K562 (cell line): ENCODE measurements around the gene NACC1. TPM values are rescaled to one million over a fixed set of nuclear protein-coding genes. Genes with fewer than 3 reads are reported as not detected.

Experiments used
- CCAR2 ChIP-seq: fragments of 200-400 bp; formaldehyde crosslinking; IDR thresholded peaks from 2 replicates; pipeline ENCODE4 v1.6.1; 2017; ENCODE audit warnings: mild to moderate bottlenecking, low read depth, low read length
- CHCHD3 ChIP-seq: fragments of 250-450 bp; sonication (Bioruptor Pico); IDR thresholded peaks from 2 replicates; pipeline ENCODE4 v2.1.2; 2022; ENCODE audit warnings: mild to moderate bottlenecking
- E2F3 ChIP-seq: fragments of 250-450 bp; sonication (Bioruptor Pico); IDR thresholded peaks from 2 replicates; pipeline ENCODE4 v1.4.0; 2020; ENCODE audit warnings: mild to moderate bottlenecking
- POLR3G ChIP-seq: IDR thresholded peaks from 2 replicates; pipeline ENCODE4 v1.6.1; 2011; ENCODE audit not compliant: insufficient read length, insufficient replicate concordance; ENCODE audit errors: extremely low read depth
- SMAD4 ChIP-seq: fragments of 250-450 bp; sonication (Bioruptor Pico); conservative IDR thresholded peaks from 2 replicates; pipeline ENCODE4 v1.8.0; 2021; ENCODE audit warnings: inconsistent platforms, mild to moderate bottlenecking, moderate library complexity
- SRSF3 ChIP-seq: fragments of 200-400 bp; formaldehyde crosslinking; IDR thresholded peaks from 2 replicates; pipeline ENCODE4 v1.6.1; 2016; ENCODE audit warnings: mild to moderate bottlenecking, low read length, moderate library complexity; ENCODE audit not compliant: insufficient read depth
- STAT5B ChIP-seq: fragments of 250-450 bp; sonication (Bioruptor Pico); IDR thresholded peaks from 2 replicates; pipeline ENCODE4 v1.8.0; 2021; ENCODE audit warnings: mild to moderate bottlenecking, inconsistent platforms
- polyA plus RNA-seq, 8 experiments: library from polyadenylated mRNA; depleted of rRNA in 4 of 8; stranded (reverse) in 5 of 8; unstranded in 3 of 8; fragments of >200 nt; fragmentation: Nextera tagmentation in 2 of 8; fragmentation: Illumina TruSeq in 1 of 8; extraction: Ambion mirVana in 2 of 8; extraction: Trizol in 1 of 8; gene quantifications; 2 replicates each; pipeline versions ENCODE4 v1.2.1 to v1.2.3, GENCODE V29; 2011 to 2014; ENCODE audit warnings: inconsistent platforms in 1 of 8, missing spikeins in 1 of 8
- total RNA-seq, 7 experiments: library from RNA; depleted of rRNA in 6 of 7; stranded (reverse); fragments of >200 nt in 6 of 7; fragmentation: Illumina TruSeq in 2 of 7; extraction: Trizol in 2 of 7; gene quantifications; 2 replicates each; pipeline versions ENCODE4 v1.2.1 to v1.2.3, GENCODE V29; 2011 to 2021; ENCODE audit warnings: low replicate concordance in 1 of 7
- TF ChIP-seq, protein P1 (sequence below): sonication (generic); formaldehyde crosslinking; IDR thresholded peaks from 2 replicates; pipeline ENCODE4 v1.8.1; 2023; ENCODE audit warnings: mild to moderate bottlenecking, missing genetic modification reagents
- TF ChIP-seq, protein P2 (sequence below): IDR thresholded peaks from 3 replicates; pipeline ENCODE4 v1.6.1; 2011; ENCODE audit warnings: borderline replicate concordance, mild to moderate bottlenecking, moderate library complexity; ENCODE audit not compliant: insufficient read length; ENCODE audit errors: extremely low read depth
- TF ChIP-seq, protein P3 (sequence below): fragments of 450-650 bp; formaldehyde crosslinking; IDR thresholded peaks from 2 replicates; pipeline ENCODE4 v1.4.0; 2020; ENCODE audit warnings: mild to moderate bottlenecking, mixed read lengths
- TF ChIP-seq, protein P4 (sequence below): fragments of 450-650 bp; IDR thresholded peaks from 2 replicates; pipeline ENCODE4 v1.6.1; 2017; ENCODE audit warnings: antibody characterized with exemption
- TF ChIP-seq, protein P5 (sequence below): sonication (generic); formaldehyde crosslinking; IDR thresholded peaks from 2 replicates; pipeline ENCODE4 v1.8.0; 2022; ENCODE audit warnings: missing genetic modification reagents, mild to moderate bottlenecking, moderate library complexity, borderline replicate concordance
- TF ChIP-seq, protein P6 (sequence below): fragments of 450-650 bp; IDR thresholded peaks from 2 replicates; pipeline ENCODE4 v1.7.0; 2016; ENCODE audit warnings: borderline replicate concordance

NACC1 gene
- total and polyA plus RNA-seq, 9 of the 15 experiments (the other 6 are each of a cell fraction or from before 2014, with no cell fraction given): 0.04 to 96.6 (median 25.8) TPM

DNA sequence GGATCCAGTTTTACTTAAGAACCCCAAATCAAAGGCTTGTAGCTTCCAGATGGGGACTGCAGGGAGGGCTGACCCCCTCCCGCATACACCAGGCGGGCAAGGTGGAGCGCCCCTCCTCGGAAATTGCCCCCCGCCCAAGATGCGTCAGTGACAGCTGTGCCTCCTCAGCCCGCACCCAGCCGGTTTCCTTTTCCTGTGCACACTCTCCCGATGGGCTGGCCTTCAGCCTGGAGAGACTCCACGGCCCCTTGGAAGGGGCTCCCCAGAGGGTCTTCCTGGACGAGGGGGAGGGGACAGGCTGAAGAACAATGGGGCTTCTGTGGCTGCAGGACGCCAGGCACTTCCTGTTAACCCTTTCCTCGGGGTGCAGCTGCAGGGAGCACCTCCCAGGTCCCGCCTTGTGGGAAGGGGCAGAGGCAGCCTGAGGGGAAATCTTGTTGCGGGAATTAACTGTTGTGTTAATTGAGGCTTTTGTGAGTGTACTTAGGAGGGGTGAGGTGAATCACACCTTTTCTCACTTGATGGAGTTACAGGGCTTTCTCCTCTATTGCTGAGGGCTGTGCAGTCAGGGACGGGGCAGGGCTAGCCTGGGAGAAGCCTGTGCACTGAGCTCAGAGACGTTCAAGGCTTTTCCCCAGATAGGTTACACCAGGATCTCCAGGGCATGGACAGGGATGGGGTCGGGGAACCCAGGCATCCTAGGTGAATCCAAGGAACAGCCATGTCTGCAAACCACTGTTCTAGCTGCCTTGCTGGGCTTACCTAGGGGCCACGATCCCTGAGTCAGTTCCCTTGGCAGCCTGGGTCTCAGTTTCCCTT lies 46.5 kb downstream of the NACC1 start (continued):
- TF ChIP-seq, protein P1, sequence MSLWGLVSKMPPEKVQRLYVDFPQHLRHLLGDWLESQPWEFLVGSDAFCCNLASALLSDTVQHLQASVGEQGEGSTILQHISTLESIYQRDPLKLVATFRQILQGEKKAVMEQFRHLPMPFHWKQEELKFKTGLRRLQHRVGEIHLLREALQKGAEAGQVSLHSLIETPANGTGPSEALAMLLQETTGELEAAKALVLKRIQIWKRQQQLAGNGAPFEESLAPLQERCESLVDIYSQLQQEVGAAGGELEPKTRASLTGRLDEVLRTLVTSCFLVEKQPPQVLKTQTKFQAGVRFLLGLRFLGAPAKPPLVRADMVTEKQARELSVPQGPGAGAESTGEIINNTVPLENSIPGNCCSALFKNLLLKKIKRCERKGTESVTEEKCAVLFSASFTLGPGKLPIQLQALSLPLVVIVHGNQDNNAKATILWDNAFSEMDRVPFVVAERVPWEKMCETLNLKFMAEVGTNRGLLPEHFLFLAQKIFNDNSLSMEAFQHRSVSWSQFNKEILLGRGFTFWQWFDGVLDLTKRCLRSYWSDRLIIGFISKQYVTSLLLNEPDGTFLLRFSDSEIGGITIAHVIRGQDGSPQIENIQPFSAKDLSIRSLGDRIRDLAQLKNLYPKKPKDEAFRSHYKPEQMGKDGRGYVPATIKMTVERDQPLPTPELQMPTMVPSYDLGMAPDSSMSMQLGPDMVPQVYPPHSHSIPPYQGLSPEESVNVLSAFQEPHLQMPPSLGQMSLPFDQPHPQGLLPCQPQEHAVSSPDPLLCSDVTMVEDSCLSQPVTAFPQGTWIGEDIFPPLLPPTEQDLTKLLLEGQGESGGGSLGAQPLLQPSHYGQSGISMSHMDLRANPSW (CRISPR knock-in tag): no peak
- TF ChIP-seq SMAD4 (CRISPR knock-in tag): peak; percentile 66
- TF ChIP-seq CHCHD3 (CRISPR knock-in tag): no peak
- no peak for TF ChIP-seq CCAR2
- no peak for TF ChIP-seq SRSF3
- TF ChIP-seq, protein P2, sequence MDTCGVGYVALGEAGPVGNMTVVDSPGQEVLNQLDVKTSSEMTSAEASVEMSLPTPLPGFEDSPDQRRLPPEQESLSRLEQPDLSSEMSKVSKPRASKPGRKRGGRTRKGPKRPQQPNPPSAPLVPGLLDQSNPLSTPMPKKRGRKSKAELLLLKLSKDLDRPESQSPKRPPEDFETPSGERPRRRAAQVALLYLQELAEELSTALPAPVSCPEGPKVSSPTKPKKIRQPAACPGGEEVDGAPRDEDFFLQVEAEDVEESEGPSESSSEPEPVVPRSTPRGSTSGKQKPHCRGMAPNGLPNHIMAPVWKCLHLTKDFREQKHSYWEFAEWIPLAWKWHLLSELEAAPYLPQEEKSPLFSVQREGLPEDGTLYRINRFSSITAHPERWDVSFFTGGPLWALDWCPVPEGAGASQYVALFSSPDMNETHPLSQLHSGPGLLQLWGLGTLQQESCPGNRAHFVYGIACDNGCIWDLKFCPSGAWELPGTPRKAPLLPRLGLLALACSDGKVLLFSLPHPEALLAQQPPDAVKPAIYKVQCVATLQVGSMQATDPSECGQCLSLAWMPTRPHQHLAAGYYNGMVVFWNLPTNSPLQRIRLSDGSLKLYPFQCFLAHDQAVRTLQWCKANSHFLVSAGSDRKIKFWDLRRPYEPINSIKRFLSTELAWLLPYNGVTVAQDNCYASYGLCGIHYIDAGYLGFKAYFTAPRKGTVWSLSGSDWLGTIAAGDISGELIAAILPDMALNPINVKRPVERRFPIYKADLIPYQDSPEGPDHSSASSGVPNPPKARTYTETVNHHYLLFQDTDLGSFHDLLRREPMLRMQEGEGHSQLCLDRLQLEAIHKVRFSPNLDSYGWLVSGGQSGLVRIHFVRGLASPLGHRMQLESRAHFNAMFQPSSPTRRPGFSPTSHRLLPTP: no peak
- TF ChIP-seq, protein P3, sequence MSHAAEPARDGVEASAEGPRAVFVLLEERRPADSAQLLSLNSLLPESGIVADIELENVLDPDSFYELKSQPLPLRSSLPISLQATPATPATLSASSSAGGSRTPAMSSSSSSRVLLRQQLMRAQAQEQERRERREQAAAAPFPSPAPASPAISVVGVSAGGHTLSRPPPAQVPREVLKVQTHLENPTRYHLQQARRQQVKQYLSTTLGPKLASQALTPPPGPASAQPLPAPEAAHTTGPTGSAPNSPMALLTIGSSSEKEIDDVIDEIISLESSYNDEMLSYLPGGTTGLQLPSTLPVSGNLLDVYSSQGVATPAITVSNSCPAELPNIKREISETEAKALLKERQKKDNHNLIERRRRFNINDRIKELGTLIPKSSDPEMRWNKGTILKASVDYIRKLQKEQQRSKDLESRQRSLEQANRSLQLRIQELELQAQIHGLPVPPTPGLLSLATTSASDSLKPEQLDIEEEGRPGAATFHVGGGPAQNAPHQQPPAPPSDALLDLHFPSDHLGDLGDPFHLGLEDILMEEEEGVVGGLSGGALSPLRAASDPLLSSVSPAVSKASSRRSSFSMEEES (CRISPR knock-in tag): no peak
- TF ChIP-seq, protein P4, sequence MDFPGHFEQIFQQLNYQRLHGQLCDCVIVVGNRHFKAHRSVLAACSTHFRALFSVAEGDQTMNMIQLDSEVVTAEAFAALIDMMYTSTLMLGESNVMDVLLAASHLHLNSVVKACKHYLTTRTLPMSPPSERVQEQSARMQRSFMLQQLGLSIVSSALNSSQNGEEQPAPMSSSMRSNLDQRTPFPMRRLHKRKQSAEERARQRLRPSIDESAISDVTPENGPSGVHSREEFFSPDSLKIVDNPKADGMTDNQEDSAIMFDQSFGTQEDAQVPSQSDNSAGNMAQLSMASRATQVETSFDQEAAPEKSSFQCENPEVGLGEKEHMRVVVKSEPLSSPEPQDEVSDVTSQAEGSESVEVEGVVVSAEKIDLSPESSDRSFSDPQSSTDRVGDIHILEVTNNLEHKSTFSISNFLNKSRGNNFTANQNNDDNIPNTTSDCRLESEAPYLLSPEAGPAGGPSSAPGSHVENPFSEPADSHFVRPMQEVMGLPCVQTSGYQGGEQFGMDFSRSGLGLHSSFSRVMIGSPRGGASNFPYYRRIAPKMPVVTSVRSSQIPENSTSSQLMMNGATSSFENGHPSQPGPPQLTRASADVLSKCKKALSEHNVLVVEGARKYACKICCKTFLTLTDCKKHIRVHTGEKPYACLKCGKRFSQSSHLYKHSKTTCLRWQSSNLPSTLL: no peak
- TF ChIP-seq POLR3G: no peak
- TF ChIP-seq STAT5B (CRISPR knock-in tag): no peak
- no peak for TF ChIP-seq E2F3 (CRISPR knock-in tag)
- TF ChIP-seq, protein P5, sequence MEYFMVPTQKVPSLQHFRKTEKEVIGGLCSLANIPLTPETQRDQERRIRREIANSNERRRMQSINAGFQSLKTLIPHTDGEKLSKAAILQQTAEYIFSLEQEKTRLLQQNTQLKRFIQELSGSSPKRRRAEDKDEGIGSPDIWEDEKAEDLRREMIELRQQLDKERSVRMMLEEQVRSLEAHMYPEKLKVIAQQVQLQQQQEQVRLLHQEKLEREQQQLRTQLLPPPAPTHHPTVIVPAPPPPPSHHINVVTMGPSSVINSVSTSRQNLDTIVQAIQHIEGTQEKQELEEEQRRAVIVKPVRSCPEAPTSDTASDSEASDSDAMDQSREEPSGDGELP (CRISPR knock-in tag): peak; percentile 75
- TF ChIP-seq, protein P6, sequence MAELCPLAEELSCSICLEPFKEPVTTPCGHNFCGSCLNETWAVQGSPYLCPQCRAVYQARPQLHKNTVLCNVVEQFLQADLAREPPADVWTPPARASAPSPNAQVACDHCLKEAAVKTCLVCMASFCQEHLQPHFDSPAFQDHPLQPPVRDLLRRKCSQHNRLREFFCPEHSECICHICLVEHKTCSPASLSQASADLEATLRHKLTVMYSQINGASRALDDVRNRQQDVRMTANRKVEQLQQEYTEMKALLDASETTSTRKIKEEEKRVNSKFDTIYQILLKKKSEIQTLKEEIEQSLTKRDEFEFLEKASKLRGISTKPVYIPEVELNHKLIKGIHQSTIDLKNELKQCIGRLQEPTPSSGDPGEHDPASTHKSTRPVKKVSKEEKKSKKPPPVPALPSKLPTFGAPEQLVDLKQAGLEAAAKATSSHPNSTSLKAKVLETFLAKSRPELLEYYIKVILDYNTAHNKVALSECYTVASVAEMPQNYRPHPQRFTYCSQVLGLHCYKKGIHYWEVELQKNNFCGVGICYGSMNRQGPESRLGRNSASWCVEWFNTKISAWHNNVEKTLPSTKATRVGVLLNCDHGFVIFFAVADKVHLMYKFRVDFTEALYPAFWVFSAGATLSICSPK: no peak
